ENCODE measurements around the gene PTPRM.
A peak's percentile ranks its signal among the peaks of the same experiment; 100 is the strongest.

Gene PTPRM

GRCh38 chr18:7566567-7567473 is at the start of gene PTPRM:
Gene PTPRM (plus strand): TSS chr18:7567316. CDS start chr18:7567819, 503 bp downstream.
- TF ChIP-seq, protein P1, sequence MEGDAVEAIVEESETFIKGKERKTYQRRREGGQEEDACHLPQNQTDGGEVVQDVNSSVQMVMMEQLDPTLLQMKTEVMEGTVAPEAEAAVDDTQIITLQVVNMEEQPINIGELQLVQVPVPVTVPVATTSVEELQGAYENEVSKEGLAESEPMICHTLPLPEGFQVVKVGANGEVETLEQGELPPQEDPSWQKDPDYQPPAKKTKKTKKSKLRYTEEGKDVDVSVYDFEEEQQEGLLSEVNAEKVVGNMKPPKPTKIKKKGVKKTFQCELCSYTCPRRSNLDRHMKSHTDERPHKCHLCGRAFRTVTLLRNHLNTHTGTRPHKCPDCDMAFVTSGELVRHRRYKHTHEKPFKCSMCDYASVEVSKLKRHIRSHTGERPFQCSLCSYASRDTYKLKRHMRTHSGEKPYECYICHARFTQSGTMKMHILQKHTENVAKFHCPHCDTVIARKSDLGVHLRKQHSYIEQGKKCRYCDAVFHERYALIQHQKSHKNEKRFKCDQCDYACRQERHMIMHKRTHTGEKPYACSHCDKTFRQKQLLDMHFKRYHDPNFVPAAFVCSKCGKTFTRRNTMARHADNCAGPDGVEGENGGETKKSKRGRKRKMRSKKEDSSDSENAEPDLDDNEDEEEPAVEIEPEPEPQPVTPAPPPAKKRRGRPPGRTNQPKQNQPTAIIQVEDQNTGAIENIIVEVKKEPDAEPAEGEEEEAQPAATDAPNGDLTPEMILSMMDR (IDR thresholded peaks at IDR 0.05; ENCODE audit: low read depth, low read length): no peak
- peak; percentile 72 to 90 for DNase-seq (ENCODE audit: low read depth in 2 of 2)
- peak within 1 kb of the TSS; percentile 77 to 83 for H3K4me3 ChIP-seq (replicated peaks in 1 of 2; ENCODE audit: low read depth in 2 of 2, low read length in 2 of 2)

- no peak for DNase-seq (ENCODE audit: low read depth in 2 of 2)
- H3K4me3 ChIP-seq (replicated peaks in 1 of 2; ENCODE audit: low read depth in 2 of 2, low read length in 2 of 2): no peak overlapping the region
- TF ChIP-seq, protein P1 (IDR thresholded peaks at IDR 0.05; ENCODE audit: low read depth, low read length): no peak
Observed at GRCh38 chr18:7517852-7518251, 49.3 kb upstream of the PTPRM start.

DNA sequence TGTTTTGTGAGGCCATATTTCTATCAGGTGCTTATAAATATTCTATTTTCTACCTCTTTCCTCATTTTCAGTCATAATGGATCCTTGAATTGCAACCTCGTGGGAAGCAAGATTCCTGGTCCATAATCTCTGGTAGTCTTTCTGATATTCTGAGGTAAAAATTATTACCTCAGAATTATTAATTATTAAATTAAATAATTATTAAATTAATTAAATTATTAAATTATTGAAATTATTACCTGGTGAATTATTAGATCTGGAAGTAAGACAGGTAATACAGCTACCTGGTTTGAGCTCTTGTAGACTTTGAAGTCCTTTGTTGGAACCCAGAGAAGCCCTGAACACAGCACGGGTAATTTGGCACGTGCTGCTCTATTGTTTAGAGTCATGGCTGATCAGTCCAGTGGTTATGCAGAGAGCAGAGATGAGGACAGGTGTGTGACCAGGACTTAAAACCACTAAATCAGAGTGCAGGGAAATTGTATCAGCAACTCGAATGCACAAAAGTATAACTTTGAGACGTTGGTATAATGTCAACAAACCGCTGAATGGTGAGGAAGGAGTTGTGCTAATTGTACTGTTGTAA is 46.8 kb upstream of the PTPRM start:
- no peak overlapping the region for H3K4me3 ChIP-seq (replicated peaks in 1 of 2; ENCODE audit: low read depth in 2 of 2, low read length in 2 of 2)
- TF ChIP-seq, protein P1 (IDR thresholded peaks at IDR 0.05; ENCODE audit: low read depth, low read length): no peak
- no peak for DNase-seq (ENCODE audit: low read depth in 2 of 2)

GRCh38 chr18:7521226-7521856 is 45.8 kb upstream of the PTPRM start:
- H3K4me3 ChIP-seq (replicated peaks in 1 of 2; ENCODE audit: low read depth in 2 of 2, low read length in 2 of 2): no peak overlapping the region
- TF ChIP-seq, protein P1 (IDR thresholded peaks at IDR 0.05; ENCODE audit: low read depth, low read length): no peak
- no peak for DNase-seq (ENCODE audit: low read depth in 2 of 2)

DNA sequence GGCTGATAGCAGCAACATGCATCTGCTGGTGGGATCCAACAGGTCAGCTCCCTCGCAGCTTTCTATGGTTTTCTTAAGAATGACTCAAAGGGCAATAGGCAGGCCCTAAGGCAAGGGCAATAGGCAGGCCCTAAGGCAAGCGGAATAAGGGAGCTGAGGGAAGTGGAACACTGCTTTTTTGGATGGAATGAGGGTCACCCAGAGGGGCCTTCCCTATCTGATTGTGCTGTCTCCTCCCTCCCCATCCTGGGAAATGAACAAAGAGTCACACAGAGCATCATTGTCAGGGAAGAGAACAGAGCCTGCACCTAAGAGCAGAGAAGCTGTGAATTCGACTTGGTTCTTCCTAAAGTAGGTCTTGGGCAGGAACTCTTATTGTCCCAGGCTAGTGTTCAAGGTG is 43.3 kb upstream of the PTPRM start:
- H3K4me3 ChIP-seq (replicated peaks in 1 of 2; ENCODE audit: low read depth in 2 of 2, low read length in 2 of 2): no peak overlapping the region
- TF ChIP-seq, protein P1 (IDR thresholded peaks at IDR 0.05; ENCODE audit: low read depth, low read length): no peak
- DNase-seq (ENCODE audit: low read depth in 2 of 2): no peak

GRCh38 chr18:7524786-7525185 is 42.3 kb upstream of the PTPRM start:
- TF ChIP-seq, protein P1 (IDR thresholded peaks at IDR 0.05; ENCODE audit: low read depth, low read length): no peak
- DNase-seq (ENCODE audit: low read depth in 2 of 2): peak; percentile 11 to 18
- no peak overlapping the region for H3K4me3 ChIP-seq (replicated peaks in 1 of 2; ENCODE audit: low read depth in 2 of 2, low read length in 2 of 2)
